Activated CD4-positive, alpha-beta T cell treated with anti-CD3 and anti-CD28 coated beads for 36 hours (primary cell): ENCODE measurements around the gene KLHL1. TPM values are rescaled to one million over a fixed set of nuclear protein-coding genes. Genes with fewer than 3 reads are reported as not detected.

Experiments
- ATAC-seq: fragments of 200-7000 bp; cut with Tn5 transposase; one replicate; pipeline ENCODE4 v1.10.0; 2021; ENCODE audit warnings: mild to moderate bottlenecking, moderate library complexity
- CTCF ChIA-PET: fragments of 350-600 bp; sonication (Branson Sonifier 250); formaldehyde crosslinking; loops from one replicate; lab custom pipeline; 2021; ENCODE audit warnings: antibody characterized with exemption; lab: Charles Lee
- POLR2A ChIA-PET: fragments of 350-600 bp; sonication (Branson Sonifier 250); formaldehyde crosslinking; loops from one replicate; lab custom pipeline; 2021; ENCODE audit warnings: antibody characterized with exemption, inconsistent platforms; lab: Charles Lee
- DNase-seq: peaks from one replicate; pipeline ENCODE4 v3.0.0-alpha.2; 2020
- H3K27ac Mint-ChIP-seq: one replicate; pipeline ENCODE4 v1.8.0; 2021; ENCODE audit warnings: mixed read lengths
- H3K27me3 Mint-ChIP-seq: one replicate; pipeline ENCODE4 v1.8.0; 2021; ENCODE audit warnings: mixed read lengths
- H3K36me3 Mint-ChIP-seq: one replicate; pipeline ENCODE4 v1.8.0; 2021; ENCODE audit warnings: low read depth, mixed read lengths
- H3K4me1 Mint-ChIP-seq: one replicate; pipeline ENCODE4 v1.8.0; 2021; ENCODE audit warnings: mixed read lengths
- H3K4me3 Mint-ChIP-seq: one replicate; pipeline ENCODE4 v1.8.0; 2021; ENCODE audit warnings: mild to moderate bottlenecking, moderate library complexity, mixed read lengths
- H3K9me3 Mint-ChIP-seq: one replicate; pipeline ENCODE4 v1.8.0; 2021; ENCODE audit warnings: low read depth, mixed read lengths
- intact Hi-C, 2 experiments: fragments of 100-400 bp; cut with DNase I in 1 of 2; cut with micrococcal nuclease in 1 of 2; formaldehyde crosslinking; loops; one replicate each; pipeline versions ENCODE4 v1.14.2 to v1.15.1; 2022 to 2024; cut with DNase I, micrococcal nuclease
- total RNA-seq, 2 experiments: library from RNA; stranded (reverse); gene quantifications; one replicate each; pipeline ENCODE4 v1.2.3, GENCODE V29; 2021

Gene KLHL1
- total RNA-seq, 2 experiments from 2014 or later = not detected

DNA sequence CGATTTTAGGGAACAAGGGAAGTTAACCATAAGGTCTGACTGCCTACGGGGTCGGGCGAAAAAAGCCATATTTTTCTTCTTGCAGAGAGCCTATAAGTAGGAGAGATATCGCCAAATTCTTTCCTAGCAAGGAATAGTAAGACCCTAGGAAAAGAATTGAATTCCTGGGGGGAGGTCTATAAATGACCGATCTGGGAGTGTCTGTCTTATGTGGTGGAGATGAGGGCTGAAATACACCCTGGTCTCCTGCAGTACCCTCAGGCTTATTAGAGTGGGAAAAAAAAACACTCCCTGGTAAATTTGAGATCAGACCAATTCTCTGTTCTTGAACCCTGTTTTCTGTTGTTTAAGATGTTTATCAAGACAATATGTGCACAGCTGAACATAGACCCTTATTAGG lies 448.1 kb downstream of the KLHL1 start:
- intact Hi-C loops = no loop called here
- H3K27ac Mint-ChIP-seq = no peak overlapping the region
- H3K36me3 Mint-ChIP-seq = peaks cover 2% of the 10 kb centered on the region
- CTCF ChIA-PET = no interaction called here
- H3K27me3 Mint-ChIP-seq = no peaks in the 10 kb centered on the region
- H3K4me1 Mint-ChIP-seq = no peaks in the 10 kb centered on the region
- DNase-seq (no peak), ATAC-seq (no peak)
- H3K9me3 Mint-ChIP-seq = peaks cover 15% of the 10 kb centered on the region
- POLR2A ChIA-PET = no interaction called here
- H3K4me3 Mint-ChIP-seq = no peak overlapping the region

DNA sequence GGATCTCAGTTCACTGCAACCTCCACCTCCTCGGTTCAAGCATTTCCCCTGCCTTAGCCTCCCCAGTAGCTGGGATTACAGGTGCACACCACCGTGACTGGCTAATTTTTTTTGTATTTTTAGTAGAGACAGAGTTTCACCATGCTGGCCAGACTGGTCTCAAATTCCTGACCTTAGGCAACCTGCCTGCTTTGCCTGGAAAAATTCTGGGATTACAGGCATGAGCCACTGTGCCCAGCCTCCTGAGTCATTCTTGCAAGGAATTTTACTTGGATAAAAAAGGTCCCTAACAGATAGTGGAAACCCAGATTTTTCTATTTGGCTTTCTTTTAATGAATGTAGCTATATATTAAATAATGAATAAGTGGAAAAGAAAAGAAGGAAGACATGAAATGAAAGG lies 450.6 kb downstream of the KLHL1 start:
- ATAC-seq = no peak
- CTCF ChIA-PET = no interaction called here

DNA sequence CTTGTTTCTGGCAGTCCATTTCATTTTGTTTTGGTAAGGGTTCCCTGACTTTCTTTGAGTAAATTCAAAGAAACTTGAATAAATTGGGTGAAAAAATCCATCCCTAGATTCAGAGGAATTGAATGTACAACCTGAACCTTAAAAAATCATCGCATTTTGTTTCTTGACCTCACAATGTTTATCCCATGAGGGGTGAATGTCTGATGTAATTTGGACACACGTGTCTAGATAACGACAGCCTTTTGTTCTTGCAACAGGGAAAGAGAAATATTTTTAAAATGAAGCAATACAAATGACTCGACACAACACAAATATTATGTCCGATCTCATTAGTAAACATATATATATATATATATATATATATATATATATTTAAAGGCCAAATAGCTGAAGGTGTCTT lies 453.9 kb downstream of the KLHL1 start:
- ATAC-seq (no peak), DNase-seq (no peak)
- H3K36me3 Mint-ChIP-seq = peaks cover 2% of the 10 kb centered on the region
- no peak overlapping the region for H3K4me3 Mint-ChIP-seq
- POLR2A ChIA-PET = no interaction called here
- no peaks in the 10 kb centered on the region for H3K4me1 Mint-ChIP-seq
- CTCF ChIA-PET = no interaction called here
- intact Hi-C loops = no loop called here
- no peaks in the 10 kb centered on the region for H3K27me3 Mint-ChIP-seq
- H3K9me3 Mint-ChIP-seq = peaks cover 13% of the 10 kb centered on the region
- H3K27ac Mint-ChIP-seq = no peak overlapping the region

More for the DNA sequence above, 450.6 kb downstream of the KLHL1 start:
- Mint-ChIP-seq H3K9me3 (peaks cover 15% of the 10 kb centered on the region), H3K27ac (no peak overlapping the region), H3K4me3 (no peak overlapping the region), H3K27me3 (no peaks in the 10 kb centered on the region), H3K36me3 (peaks cover 2% of the 10 kb centered on the region), H3K4me1 (no peaks in the 10 kb centered on the region)
- intact Hi-C loops = no loop called here
- DNase-seq = no peak
- POLR2A ChIA-PET = no interaction called here

Other genes starting within 250 kb of the KLHL1 start
- gene ATXN8OS, start 626 bp downstream of the KLHL1 start, total RNA-seq = not detected